Neural cell (in vitro differentiated cells): Measurements from ENCODE around the gene NACC2.

Experiments
- EP300 ChIP-seq: fragments of 450-650 bp; conservative IDR thresholded peaks from 2 replicates; pipeline ENCODE4 v1.6.1; 2014; ENCODE audit warnings: antibody characterized with exemption, mild to moderate bottlenecking, moderate library complexity; ENCODE audit not compliant: poor library complexity, severe bottlenecking
- EZH2 ChIP-seq: fragments of 200-600, 300-800 bp; shearing (Covaris generic), sonication (generic); IDR thresholded peaks from 2 replicates; pipeline ENCODE4 v1.6.1; 2014; ENCODE audit warnings: antibody characterized with exemption, low read length, borderline replicate concordance, mild to moderate bottlenecking; ENCODE audit not compliant: insufficient read depth, poor library complexity, severe bottlenecking
- POLR2AphosphoS5 ChIP-seq: IDR thresholded peaks from 2 replicates; pipeline ENCODE4 v1.6.1; 2012
- RAD21 ChIP-seq: fragments of 450-650 bp; conservative IDR thresholded peaks from 2 replicates; pipeline ENCODE4 v1.6.1; 2014; ENCODE audit warnings: antibody characterized with exemption, mild to moderate bottlenecking, moderate library complexity
- SMC3 ChIP-seq: fragments of 450-650 bp; conservative IDR thresholded peaks from 2 replicates; pipeline ENCODE4 v1.6.1; 2014; ENCODE audit warnings: antibody characterized with exemption, mild to moderate bottlenecking, moderate library complexity; ENCODE audit not compliant: poor library complexity
- TAF1 ChIP-seq: IDR thresholded peaks from 2 replicates; pipeline ENCODE4 v1.6.1; 2012; ENCODE audit warnings: low read depth
- TF ChIP-seq, protein P1 (sequence below): fragments of 450-650 bp; IDR thresholded peaks from 2 replicates; pipeline ENCODE4 v1.5.1; 2014; ENCODE audit warnings: antibody characterized with exemption, mild to moderate bottlenecking, moderate library complexity; ENCODE audit not compliant: poor library complexity, severe bottlenecking
- TF ChIP-seq, protein P2 (sequence below): IDR thresholded peaks from 2 replicates; pipeline ENCODE4 v1.6.1; 2012; ENCODE audit warnings: borderline replicate concordance

DNA sequence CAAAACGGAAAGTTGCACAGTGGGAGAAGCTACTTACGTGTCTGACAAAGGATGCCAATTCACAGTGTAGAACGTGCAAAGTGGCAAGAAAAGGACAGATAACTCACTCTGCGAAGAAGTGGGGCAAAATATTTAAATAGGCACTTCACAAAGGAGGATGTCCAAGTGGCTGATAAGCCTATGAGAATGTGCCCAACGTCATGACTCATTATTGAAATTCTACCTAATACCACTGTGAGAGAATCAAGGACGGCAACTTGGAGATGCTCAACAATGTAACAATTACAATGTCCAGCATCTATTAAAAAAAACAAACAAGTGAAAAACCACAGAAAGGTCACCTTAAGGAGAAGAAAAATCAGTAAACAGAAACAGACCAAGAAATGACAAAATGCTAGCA is 59.0 kb downstream of the NACC2 start:
- TF ChIP-seq EP300 (no peak), EZH2 (no peak), SMC3 (no peak), TAF1 (no peak), POLR2AphosphoS5 (no peak), RAD21 (no peak)
- TF ChIP-seq, protein P1, sequence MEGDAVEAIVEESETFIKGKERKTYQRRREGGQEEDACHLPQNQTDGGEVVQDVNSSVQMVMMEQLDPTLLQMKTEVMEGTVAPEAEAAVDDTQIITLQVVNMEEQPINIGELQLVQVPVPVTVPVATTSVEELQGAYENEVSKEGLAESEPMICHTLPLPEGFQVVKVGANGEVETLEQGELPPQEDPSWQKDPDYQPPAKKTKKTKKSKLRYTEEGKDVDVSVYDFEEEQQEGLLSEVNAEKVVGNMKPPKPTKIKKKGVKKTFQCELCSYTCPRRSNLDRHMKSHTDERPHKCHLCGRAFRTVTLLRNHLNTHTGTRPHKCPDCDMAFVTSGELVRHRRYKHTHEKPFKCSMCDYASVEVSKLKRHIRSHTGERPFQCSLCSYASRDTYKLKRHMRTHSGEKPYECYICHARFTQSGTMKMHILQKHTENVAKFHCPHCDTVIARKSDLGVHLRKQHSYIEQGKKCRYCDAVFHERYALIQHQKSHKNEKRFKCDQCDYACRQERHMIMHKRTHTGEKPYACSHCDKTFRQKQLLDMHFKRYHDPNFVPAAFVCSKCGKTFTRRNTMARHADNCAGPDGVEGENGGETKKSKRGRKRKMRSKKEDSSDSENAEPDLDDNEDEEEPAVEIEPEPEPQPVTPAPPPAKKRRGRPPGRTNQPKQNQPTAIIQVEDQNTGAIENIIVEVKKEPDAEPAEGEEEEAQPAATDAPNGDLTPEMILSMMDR, result no peak
- TF ChIP-seq, protein P2, sequence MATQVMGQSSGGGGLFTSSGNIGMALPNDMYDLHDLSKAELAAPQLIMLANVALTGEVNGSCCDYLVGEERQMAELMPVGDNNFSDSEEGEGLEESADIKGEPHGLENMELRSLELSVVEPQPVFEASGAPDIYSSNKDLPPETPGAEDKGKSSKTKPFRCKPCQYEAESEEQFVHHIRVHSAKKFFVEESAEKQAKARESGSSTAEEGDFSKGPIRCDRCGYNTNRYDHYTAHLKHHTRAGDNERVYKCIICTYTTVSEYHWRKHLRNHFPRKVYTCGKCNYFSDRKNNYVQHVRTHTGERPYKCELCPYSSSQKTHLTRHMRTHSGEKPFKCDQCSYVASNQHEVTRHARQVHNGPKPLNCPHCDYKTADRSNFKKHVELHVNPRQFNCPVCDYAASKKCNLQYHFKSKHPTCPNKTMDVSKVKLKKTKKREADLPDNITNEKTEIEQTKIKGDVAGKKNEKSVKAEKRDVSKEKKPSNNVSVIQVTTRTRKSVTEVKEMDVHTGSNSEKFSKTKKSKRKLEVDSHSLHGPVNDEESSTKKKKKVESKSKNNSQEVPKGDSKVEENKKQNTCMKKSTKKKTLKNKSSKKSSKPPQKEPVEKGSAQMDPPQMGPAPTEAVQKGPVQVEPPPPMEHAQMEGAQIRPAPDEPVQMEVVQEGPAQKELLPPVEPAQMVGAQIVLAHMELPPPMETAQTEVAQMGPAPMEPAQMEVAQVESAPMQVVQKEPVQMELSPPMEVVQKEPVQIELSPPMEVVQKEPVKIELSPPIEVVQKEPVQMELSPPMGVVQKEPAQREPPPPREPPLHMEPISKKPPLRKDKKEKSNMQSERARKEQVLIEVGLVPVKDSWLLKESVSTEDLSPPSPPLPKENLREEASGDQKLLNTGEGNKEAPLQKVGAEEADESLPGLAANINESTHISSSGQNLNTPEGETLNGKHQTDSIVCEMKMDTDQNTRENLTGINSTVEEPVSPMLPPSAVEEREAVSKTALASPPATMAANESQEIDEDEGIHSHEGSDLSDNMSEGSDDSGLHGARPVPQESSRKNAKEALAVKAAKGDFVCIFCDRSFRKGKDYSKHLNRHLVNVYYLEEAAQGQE, result no peak
